Measurements from ENCODE around the gene IQCK.

IQCK gene

DNA sequence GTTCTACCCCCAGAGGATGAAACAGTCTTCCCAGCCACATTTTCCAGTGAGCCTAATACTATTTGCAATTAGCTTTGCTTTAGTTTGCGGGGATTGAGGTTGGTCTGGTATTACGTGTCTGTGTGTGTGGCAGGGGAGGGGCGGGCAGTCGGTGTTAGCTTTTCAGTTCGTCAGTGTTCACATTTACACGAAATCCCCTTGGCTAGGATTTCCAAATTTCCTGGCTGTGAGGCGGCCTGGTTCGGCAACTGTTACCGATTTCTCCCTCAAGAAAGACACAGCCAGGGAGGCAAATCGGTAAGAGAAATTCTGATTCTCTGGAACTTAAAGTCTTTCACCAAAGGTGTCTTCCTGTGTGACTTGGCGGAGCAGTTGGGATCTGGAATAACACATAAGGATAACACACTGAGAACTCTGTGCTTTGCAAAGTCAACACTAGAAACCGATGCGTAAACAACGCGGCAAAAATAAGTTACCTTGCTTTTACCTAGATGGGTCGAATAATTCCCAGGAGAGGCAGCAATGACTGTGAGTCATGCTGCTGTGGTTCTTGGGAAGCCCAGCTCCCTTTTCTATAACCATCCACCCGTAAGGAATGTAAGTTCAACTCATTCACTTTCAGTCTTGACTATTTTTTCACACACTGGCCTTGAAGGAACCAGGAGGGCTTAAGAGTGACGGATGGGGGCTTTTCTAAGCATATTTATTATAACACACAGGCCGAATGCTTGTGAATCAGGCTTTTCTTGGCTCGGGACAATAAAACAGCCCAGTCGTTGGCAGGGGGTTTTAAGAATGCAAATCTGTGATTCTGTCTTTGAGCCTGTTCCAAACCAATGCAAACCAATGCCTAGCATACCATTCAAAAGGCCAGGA, 142.3 kb downstream of the IQCK start:
- DNase-seq (ENCODE audit: low read depth) = no peak

DNA sequence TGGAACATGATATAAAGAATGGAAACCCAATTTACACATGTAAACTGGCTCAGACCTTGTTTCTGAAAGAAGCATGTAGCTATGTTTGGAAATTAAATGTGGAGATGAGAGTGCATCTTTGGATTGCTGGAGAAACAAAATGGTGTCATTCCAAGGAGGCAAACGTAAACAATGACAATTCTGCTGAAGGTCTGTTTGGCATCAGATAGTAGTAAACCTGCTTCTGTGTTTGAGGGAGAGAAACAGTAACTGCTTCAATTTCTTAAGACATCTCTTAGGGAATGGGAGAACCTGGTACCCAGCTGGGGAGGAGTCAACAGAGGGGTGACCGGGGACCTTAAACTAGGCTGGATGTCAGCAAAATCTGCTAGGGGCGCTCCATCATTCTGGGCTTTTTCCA, 143.1 kb downstream of the IQCK start:
- no peak for DNase-seq (ENCODE audit: low read depth)

DNA sequence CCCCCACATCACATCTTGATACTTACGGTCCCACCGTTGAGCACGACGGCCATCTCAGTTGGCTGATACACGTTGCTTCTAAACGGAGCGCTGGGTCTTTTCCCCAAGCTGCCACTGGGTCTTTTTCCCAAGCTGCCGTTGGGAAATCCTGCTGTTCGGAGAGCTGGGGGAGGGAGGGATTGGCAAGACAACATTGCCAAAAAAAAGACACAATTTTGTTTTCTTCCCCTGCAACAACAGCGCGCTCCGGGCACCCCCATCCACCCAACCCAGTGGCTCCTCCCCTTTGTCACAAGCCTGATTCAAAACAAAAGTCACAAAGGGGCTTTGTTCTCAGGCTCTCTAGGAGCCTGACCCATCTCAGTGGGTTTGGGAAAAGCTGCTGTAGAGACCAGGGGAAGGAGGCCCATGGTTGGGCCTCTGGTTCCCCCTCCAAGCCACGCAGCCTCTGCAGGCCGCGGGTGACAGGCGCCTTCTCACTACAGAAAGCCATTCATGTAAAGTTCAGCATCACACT, 143.8 kb downstream of the IQCK start:
- DNase-seq (ENCODE audit: low read depth) = no peak

DNA sequence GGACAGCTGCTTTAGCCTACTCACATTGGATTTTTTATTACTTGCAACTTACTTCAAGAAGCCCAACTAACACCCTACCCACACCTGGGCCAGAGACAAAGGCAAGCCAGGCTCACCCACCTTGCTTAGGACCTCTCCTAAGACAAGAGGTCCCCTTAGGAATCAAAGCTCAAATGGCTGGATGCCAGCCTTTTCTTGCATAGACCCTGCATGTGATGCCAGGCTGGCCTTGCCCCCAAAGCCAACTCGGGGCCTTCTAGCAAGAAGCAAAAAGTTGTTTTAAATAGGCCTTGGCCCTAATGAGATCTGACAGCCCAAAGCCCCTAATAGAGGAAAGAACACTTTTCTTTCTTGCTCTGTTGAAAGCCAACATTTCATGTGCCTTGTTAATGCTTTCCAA, 145.9 kb downstream of the IQCK start:
- DNase-seq (ENCODE audit: low read depth) = no peak

DNA sequence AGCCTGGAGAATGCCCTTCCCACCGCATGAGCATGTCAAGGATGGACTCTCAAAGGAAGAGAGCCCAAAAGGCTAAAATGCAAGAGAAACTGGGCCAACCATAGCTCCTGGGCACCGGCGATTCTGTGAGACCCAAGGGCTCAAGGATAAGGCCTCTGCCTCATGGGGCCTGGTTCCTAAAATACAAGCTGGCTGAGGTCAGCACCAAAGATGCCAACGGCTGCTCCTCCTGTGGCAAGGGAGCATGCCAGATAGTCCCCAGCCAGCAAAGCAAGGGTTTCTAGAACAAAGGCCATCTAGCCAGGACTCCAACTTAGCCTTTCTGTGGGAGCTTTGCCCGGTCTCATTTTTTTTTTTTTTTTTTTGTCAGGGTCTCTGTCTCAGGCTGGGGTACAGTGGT, 146.5 kb downstream of the IQCK start:
- DNase-seq (ENCODE audit: low read depth) = no peak

DNA sequence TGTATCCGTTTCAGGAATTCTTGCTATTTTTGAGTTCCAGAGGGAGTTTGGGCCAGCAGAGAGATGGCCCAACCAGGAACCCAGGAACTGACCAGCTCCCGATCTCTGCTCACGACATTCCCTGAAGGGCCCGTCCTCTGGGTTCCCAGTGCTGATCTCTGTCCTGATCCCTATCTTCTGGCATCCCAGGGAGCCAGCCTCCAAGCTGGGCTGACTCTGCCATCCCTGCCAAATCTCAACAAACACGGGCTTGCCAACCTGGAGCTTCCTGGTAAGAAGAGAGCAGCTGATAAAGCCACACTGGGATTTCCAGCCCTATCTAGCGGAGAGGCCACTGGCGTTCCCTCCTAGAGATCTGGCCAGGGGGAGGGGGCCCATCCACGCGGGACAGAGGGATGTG, 150.3 kb downstream of the IQCK start:
- DNase-seq (ENCODE audit: low read depth) = no peak

DNA sequence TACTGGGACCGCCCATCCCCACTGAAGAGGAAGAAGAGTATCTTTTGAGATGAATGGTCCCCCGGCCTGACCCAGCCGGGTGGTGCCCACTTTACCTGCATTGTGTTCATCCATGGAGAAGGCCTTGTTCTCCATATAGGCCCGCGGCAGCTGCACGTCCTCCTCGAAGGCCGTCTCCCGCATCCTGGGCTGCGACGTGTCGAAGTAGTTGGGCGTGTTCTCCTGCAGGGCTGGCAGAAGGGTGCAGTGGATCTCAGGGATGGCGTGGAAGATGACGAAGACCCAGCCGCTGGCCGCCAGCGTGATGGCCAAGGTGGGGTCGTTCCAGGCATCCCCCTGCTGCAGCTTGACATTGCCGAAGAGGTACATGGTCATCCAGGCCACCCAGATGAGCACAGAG, 153.7 kb downstream of the IQCK start:
- DNase-seq (ENCODE audit: low read depth) = no peak

DNA sequence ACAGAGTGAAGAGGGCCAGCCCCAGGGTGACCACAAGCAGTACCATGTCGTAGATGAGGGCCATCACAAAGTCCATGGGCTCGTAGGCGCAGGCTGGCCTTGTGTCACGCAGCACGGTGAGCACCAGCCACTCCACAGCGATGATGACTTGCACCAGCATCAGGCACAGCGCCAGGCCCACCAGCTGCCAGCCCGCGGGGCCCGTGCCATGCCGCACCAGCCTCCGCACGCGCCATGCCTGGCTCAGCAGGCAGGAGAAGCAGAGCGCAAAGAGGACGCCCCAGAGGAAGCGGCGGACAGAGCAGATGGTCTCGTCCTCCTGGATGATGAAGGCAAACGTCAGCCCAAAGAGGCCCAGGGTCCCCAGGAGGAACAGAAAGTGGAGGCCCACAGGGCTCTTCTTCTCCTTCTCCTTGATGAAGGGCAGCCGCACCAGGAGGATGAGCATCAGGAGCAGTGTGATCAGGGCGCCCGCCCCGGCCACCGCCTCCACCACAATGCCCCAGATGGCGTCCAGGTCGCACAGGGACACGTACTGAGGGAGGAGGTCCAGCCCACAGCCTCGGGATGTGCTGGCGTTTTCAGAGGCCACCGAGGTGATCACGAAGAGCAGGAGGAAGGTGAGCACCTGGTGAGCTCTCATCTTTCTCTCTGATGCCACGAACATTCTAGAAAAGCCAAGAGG, 154.2 kb downstream of the IQCK start:
- no peak for DNase-seq (ENCODE audit: low read depth)

DNA sequence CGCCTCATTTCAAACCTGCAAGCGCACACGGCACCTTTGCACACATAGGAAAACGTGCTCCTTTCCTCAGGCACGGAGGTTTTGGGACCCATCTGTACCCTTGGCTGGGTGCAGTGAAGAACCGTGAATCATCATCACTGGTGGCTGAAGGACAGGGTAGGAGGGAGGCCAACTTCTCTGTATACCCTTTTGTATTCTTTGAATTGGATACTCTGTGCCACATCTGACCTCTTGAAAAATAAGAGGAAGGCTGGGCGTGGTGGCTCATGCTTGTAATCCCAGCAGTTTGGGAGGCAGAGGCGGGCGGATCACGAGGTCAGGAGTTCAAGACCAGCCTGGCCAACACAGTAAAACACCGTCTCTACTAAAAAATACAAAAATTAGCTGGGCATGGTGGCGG, 154.9 kb downstream of the IQCK start:
- no peak for DNase-seq (ENCODE audit: low read depth)

DNA sequence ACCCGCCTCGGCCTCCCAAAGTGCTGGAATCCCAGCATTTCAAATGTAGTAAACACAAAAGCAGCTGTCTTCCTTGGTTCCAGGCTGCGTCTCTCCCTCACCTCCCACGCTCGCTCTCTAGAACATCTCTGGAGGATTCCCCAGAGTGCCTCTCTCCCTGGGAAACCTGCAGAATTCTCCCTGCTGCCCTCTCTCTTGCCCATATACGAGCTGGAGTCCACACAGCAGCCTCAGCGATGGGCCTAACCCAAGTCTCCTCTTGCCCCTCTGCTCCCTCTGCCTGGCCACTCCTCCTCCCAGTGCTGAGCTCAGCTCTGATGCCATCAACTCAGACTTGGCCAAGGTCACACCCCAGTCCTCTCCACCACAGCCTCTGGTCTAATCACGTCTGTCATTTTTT, 156.0 kb downstream of the IQCK start:
- no peak for DNase-seq (ENCODE audit: low read depth)

DNA sequence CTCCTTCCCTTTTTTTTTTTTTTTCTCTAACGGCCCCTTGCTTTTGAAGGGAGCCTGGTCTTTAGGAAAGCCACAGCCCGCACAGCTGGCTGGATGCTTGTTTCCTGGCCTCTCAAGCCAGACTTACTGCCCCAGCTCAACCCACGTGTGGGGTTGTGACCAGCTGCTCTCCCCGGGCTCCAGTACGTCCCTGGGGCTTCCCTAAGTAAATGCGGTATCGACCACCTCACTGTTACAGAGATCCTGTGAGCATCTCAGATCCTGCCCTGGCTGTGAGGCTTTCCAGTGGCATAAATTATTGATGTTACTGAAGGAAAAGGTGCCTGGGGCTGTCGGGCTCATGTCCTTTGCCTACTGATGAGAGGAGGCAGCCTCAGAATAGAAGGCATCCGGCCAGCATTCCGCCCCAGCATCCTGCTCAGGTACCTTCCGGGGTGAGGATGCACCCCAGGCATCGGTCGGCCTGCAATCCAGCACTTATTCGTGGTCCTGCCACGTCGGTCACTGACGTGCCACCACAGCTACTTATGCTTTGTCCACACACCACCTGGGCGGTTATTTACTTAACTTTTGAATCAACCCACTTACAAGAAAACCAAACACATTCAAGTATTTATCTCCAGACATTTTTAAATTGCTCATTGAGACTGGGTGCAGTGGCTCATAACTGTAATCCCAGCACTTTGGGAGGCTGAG, 156.9 kb downstream of the IQCK start:
- no peak for DNase-seq (ENCODE audit: low read depth)

DNA sequence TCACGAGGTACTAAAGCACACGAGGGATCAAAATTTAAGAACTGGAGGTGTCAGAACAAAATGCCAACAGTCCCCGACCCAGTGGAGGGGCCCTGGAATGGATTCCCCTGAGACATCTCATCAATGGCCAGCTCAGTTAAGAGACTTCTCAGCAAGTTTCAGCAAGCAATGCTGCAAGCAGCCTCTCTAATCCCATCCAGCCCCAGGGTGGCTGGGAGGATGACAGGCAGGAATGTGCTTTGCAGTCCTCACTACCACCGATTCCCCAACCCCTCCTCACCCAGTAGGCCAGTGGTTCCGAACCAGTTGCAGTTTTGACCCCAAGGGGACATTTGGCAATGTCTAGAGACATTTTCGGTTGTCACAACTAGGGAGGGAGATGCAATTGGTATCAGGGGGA, 157.8 kb downstream of the IQCK start:
- no peak for DNase-seq (ENCODE audit: low read depth)

DNA sequence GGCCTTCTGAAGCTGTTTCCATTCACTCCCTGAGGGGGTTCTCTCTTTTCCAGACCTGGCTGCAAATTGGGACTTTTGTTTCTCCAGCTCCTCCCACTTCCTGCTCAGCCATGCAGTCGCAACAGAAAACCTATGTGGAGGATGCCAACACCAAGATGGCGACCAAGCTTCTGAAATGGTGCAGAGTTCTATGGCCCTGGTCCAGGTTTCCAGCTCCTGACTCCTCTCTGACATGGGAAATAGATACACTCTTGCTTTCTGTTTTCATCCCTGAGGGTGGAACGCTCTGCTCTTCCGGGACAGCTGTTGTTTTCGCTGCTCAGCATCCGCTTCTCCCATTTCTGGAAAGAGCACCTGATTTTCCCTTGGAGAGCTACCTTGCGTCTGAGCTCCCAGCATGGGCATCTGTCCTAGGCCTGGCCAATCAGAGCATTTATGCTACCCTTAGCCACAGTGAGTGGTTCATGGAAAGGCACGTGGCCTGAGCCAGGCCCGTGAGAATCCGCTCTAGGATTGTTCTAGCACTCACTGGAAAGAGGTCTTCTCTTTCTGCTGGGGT, 158.5 kb downstream of the IQCK start:
- no peak for DNase-seq (ENCODE audit: low read depth)

DNA sequence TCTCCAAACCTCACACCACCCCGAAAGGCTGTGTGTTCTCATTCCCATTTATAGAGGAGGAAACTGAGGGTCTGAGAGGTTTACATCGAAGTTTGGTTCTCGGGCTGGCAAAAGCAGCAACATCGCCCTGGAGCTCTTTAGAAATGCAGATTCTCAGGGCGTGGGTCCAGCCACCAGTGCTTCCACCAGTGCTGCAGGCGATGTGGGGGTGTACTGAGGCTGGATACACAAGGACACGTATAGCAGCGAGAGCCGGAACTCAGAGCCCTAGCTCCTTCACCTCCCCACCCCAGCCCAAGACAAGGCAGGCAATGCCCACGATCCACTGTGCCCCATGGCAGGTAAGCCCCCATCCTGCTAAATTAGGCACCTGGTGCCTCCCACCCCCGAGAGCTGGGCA, 160.7 kb downstream of the IQCK start:
- no peak for DNase-seq (ENCODE audit: low read depth)

DNA sequence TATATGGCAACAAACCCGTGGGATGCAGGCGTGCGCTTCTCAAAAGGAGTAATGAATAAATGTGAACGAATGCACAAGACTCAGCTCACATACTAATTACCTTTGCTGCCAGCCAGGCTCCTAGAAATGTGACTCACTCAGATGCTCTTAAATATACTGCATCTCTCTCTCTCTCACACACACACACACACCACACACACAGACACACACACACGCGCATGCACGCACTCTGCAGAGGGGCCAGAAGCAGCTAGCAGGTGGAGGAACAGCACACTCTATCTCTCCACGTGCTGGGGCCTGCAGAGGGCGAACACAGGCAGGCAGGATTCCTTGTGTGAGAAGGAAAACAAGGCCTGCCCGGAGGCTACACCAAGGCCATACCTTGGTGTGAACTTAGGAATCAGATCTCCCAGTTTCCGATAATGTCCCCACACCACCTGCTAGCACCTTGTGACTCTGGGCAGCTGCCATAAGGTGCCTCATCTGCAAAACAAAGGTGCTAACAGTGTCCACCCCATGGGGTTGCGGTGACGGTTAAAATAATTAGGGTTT, 161.2 kb downstream of the IQCK start:
- DNase-seq (ENCODE audit: low read depth) = no peak

DNA sequence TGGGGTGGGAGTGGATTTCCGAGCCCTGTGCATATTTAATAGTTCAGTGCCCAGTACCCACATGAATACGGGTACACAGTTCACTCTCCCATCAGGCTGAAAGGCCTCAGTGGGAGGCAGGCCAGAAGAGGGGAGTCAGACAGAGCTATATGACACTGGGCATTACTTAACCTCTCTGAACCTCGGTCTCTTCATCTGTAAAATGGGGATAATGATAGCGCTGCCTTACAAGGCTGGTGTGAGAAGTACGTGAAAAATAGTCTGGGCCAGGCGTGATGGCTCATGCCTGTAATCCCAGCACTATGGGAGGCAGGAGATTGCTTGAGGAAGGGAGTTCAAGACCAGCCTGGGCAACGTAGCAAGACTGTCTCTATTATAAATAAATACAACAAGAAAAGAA, 163.0 kb downstream of the IQCK start:
- DNase-seq (ENCODE audit: low read depth) = no peak

DNA sequence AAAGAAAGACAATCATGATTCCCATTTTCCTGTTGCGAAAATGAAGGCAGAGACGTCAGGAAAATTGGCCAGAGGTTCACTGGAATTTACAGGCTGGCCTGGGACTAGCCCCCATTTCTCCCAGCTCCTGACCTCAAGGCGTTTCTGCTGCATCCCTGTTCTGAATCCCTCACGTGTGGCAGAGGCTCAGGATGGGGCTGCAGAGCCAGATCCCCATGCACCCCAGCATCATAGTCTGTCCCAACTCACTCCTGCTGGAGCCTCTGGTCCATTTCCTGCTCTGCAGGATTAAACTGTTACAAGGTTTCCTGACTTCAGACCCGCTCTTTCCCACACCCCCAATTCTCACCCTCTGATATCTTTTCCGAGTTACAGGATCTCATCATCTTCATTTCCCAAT, 163.7 kb downstream of the IQCK start:
- no peak for DNase-seq (ENCODE audit: low read depth)

DNA sequence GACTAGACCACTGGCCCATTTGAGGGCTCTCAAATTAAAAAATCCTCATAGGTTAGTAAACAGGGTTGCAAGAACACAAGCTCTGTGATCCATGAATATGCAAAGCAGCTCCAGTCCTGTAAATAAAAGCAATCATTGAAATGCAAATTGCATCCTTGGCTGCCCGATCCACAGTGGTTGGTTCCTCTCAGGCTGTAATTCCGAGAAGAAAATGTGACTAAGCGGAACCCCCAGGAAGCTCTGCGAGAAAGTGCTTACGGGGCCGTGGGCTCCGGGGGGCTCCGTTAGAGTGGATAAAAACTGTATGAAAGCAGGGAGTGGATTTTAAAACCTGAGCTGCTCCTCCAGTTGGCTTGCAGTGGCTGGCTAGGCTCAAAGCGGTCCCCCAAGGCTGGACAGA, 164.1 kb downstream of the IQCK start:
- DNase-seq (ENCODE audit: low read depth) = no peak

DNA sequence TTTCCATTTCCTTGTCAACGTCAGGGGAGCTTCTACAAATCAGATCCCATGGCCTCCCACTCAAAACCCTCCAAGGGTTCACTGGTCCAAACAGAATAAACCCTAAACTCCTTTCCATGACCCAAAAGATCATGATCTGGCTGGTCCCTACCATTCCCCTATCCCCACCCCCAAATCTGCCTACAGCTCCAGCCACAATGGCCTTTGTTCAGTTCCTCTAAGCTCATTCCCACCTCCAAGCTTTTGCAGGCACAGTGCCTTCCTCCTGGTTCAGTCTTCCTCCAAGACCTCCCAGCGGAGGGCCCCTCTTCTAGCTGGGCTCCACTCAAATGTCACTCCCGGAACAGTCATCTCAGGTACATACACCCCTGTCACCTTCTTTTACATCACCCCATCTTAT, 164.6 kb downstream of the IQCK start:
- no peak for DNase-seq (ENCODE audit: low read depth)

DNA sequence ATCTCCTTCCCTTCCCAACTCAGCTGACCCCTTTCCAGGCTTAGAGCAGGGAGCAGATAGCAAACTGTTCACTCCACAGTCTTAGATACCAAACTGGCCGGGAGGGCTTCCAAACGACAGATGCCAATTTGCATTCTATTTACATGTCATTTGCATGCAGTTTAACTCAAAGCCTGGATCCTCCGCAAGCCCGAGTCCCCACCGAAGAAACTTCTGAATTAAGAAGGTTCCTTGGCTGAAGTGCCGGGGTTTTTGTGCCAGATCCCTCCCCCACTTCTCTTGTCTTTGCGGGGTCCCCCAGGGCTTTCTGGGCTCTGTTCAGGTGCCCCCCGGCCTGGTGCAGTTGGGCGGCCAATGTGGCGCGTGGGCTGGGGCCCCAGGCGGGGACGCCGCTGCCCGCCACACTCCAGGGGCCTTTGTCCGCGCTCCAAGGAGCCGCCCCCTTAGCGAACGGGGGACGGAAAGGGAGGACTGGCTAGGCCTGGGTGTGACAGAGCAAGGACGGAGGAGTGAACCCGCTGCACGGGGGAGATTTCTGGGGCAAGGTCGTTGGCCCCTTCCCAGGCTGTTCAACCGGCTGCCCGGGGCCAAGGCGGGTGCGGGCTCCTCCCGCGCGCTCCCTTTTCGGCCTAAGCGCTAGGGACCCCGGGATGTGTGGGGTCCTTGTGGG, 165.4 kb downstream of the IQCK start:
- no peak for DNase-seq (ENCODE audit: low read depth)

DNA sequence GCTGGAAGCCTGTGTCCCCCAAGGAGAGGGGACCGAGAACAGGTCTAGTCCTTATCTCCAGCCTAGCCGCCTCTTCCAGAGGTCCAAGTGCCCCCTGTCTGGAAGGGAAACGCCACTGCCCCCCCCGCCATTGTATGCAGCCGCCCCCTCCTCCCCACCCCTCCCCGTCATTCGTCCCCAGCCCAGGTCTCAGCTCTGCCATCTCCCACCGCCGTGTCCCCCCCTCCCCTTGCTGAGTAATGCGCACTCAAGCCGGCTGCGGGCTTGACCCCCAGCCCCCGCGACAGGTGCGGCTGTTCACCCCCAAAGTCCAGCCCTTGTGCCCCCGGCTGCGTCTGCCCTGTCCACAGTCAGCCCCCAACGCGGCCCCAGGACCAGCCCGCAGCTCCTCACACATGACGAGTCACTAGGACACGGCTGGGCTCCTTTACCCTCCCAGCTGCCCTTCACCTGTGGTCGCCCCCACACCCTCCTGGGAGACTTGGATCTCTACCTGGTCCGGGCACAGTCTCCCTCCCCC, 166.0 kb downstream of the IQCK start:
- no peak for DNase-seq (ENCODE audit: low read depth)

Measured in non-pigmented ciliary epithelial cell (primary cell).